Kidney (tissue), 14 donors: ENCODE data around the gene MED27. TPM values are rescaled to one million over a fixed set of nuclear protein-coding genes. Genes with fewer than 3 reads are reported as not detected.

ENCODE experiments used
- DNase-seq, 5 donors: peaks; one replicate each; pipeline ENCODE4 v3.0.0-alpha.2; 2013 to 2020
- FAIRE-seq: peaks from 2 replicates; lab custom pipeline; 2012; peaks lifted over from hg19 to GRCh38; lab: Jason Lieb, UNC
- H3K27ac ChIP-seq, 2 donors: one replicate each; pipeline ENCODE4 v1.7.0; 2013; ENCODE audit warnings: low read depth in 2 of 2, low read length in 2 of 2, inconsistent platforms in 1 of 2
- H3K27me3 ChIP-seq: one replicate; pipeline ENCODE4 v1.7.1; 2013; ENCODE audit warnings: low read length, inconsistent platforms; ENCODE audit not compliant: control insufficient read depth, insufficient read depth
- H3K36me3 ChIP-seq, 3 donors: one replicate each; pipeline versions ENCODE4 v1.7.0 to v1.7.1; 2013; ENCODE audit warnings: low read length in 3 of 3, control low read depth in 1 of 3, inconsistent platforms in 1 of 3; ENCODE audit not compliant: insufficient read depth in 3 of 3, control insufficient read depth in 2 of 3
- H3K4me1 ChIP-seq, 3 donors: one replicate each; pipeline versions ENCODE4 v1.7.0 to v1.7.1; 2013; ENCODE audit warnings: low read length in 3 of 3, inconsistent platforms in 1 of 3, low read depth in 1 of 3; ENCODE audit not compliant: control insufficient read depth in 2 of 3, insufficient read depth in 2 of 3
- H3K4me3 ChIP-seq, 3 donors: one replicate each; pipeline versions ENCODE4 v1.7.0 to v1.8.1; 2013; ENCODE audit warnings: low read length in 3 of 3, control low read depth in 1 of 3, inconsistent platforms in 1 of 3
- H3K9ac ChIP-seq, 3 donors: one replicate each; pipeline versions ENCODE4 v1.7.0 to v1.7.1; 2013; ENCODE audit warnings: low read length in 3 of 3, control low read depth in 1 of 3, inconsistent platforms in 1 of 3
- H3K9me3 ChIP-seq, 3 donors: one replicate each; pipeline versions ENCODE4 v1.7.0 to v1.7.1; 2013; ENCODE audit warnings: low read length in 3 of 3, control low read depth in 1 of 3, inconsistent platforms in 1 of 3; ENCODE audit not compliant: control insufficient read depth in 2 of 3, insufficient read depth in 1 of 3
- CTCF ChIP-seq: IDR thresholded peaks from 3 replicates; pipeline ENCODE4 v1.5.1; 2012; ENCODE audit warnings: mild to moderate bottlenecking, moderate library complexity, borderline replicate concordance; ENCODE audit not compliant: insufficient read depth; ENCODE audit errors: extremely low read depth
- intact Hi-C: fragments of 100-400 bp; cut with DNase I; formaldehyde crosslinking; loops from one replicate; pipeline ENCODE4 v1.11.1; 2022
- polyA plus RNA-seq: library from polyadenylated mRNA; stranded (reverse); fragments of 350-450 nt; fragmentation: Illumina TruSeq; extraction: RNeasy Lipid Tissue Mini Kit (QIAGEN cat#74804); gene quantifications from one replicate; pipeline ENCODE4 v1.2.3, GENCODE V29; 2014; ENCODE audit warnings: low read depth, low replicate concordance; ENCODE audit not compliant: insufficient read depth
- total RNA-seq: library from RNA; stranded (reverse); fragmentation: NEBNext Ultra II Directional; extraction: Animal tissue kit (Norgen Biotek cat#: 25700); gene quantifications from one replicate; pipeline ENCODE4 v1.2.1, GENCODE V29; 2021
- donor health status: control.
- donor health status: control.
- donor health status: control.
- donor health status: control.
- donor health status: control.
- donor health status: DM: yes; HTN: yes; CAD: no.
- donor health status: Normal renal cell carcinoma (clear cell type).

The MED27 gene
- total and polyA plus RNA-seq, 2 donors from 2014 or later = 15.9 to 23.1 TPM

- intact Hi-C loops = no loop called here
- TF ChIP-seq CTCF = no peak
- Histone ChIP-seq H3K36me3 (no peaks in the 10 kb centered on the region), H3K9me3 (peaks cover 0 to 1% (median 0%) of the 10 kb centered on the region in 3 donors), H3K27ac (no peak overlapping the region), H3K9ac (no peak overlapping the region), H3K4me3 (no peak overlapping the region), H3K27me3 (no peaks in the 10 kb centered on the region), H3K4me1 (no peaks in the 10 kb centered on the region)
- FAIRE-seq (no peak), DNase-seq (no peak)
These were observed 234.9 kb downstream of the MED27 start for GRCh38 chr9:131844745-131845118.

- Histone ChIP-seq H3K27me3 (no peaks in the 10 kb centered on the region), H3K4me1 (no peaks in the 10 kb centered on the region), H3K36me3 (no peaks in the 10 kb centered on the region), H3K4me3 (no peak overlapping the region), H3K9me3 (peaks cover 0 to 1% (median 0%) of the 10 kb centered on the region in 3 donors), H3K27ac (no peak overlapping the region), H3K9ac (no peak overlapping the region)
- DNase-seq (peak in 3 of 5 donors; percentile 35 to 64 (median 37)), FAIRE-seq (no peak)
- intact Hi-C loops = no loop called here
- no peak for TF ChIP-seq CTCF
These were observed 235.5 kb downstream of the MED27 start for GRCh38 chr9:131843989-131844744.

DNA sequence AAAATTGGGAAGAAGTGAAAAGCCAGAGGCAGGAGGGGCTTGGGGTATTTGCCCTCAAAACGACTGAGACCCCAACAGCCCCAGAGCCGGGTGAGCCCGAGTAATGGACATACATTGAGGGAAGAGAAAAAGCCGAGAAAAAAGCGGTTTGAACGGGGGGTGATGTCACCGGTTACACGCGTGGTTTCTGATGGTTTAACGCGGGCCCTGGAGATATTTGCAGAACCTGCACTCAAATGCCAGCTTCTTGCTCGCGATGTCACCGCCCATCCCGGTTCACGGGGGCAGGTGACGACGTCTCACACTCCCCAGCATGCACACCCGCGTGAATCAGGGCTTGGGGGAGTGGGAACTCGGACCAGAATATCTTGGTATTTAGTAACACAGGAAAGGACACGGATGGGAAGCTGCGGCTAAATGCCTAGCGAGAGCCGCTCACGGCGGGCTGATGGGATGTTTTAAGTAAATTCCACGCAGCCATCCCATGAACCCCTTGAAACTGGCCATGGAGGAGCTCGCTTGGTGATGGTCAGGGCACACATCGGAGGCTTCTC, 237.8 kb downstream of the MED27 start:
- peak in 2 of 5 donors; percentile 26 to 52 for DNase-seq
- no peak for FAIRE-seq
- intact Hi-C loops = no loop called here
- Histone ChIP-seq H3K4me1 (no peaks in the 10 kb centered on the region), H3K27ac (no peak overlapping the region), H3K9ac (no peak overlapping the region), H3K36me3 (no peaks in the 10 kb centered on the region), H3K4me3 (no peak overlapping the region), H3K9me3 (no peaks in the 10 kb centered on the region), H3K27me3 (no peaks in the 10 kb centered on the region)
- no peak for TF ChIP-seq CTCF
